NCI-H345 treated with DMSO at 0.1 percent for 48 hours (cell line): Measurements from ENCODE around the gene PEPD.

Experiments used
- DNase-seq: peaks from one replicate; lab custom pipeline; 2025; ENCODE audit not compliant: unreplicated experiment; lab: John Stamatoyannopoulos, UW

PEPD gene

GRCh38 chr19:33512021-33512420 lies 9.6 kb downstream of the PEPD start:
- DNase-seq: no peak

- DNase-seq: no peak
These were observed 10.2 kb downstream of the PEPD start for GRCh38 chr19:33511346-33511745.

DNA sequence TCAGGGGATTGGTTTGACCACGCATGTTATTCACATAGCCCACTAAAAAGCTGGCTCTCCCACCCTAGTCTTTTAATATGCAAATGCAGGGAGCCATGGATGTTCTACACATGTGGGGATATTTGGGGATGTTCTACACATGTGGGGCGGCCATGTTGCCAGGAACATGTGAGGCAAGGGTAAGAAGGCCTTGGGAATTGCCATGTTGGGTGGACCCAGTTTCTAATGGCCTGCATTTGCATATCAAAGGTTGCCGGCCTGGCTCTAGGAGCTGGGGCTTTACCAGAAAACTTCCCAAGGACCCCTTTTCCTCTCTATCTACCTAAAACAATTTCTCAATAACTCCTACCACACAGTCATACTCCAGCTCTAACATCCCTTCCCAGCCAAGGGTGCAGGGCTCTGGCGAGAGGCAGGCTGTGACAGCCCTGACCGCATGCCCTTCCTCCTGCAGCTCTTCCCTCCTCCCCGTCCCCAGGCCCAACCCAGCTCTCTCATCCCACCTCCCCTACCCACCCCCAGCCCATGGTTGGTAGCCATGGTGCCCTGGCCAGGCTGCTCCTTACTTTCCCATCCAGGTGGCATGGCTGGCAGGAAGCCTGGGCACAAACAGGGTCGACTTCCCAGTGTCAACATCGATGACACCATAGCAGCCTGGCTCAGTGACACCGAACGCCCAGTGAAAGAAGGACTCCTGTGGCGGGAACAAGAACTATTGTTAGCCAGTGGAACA lies 11.0 kb downstream of the PEPD start:
- DNase-seq: no peak

- DNase-seq: no peak
These were observed 11.8 kb downstream of the PEPD start for GRCh38 chr19:33509774-33510173.

DNA sequence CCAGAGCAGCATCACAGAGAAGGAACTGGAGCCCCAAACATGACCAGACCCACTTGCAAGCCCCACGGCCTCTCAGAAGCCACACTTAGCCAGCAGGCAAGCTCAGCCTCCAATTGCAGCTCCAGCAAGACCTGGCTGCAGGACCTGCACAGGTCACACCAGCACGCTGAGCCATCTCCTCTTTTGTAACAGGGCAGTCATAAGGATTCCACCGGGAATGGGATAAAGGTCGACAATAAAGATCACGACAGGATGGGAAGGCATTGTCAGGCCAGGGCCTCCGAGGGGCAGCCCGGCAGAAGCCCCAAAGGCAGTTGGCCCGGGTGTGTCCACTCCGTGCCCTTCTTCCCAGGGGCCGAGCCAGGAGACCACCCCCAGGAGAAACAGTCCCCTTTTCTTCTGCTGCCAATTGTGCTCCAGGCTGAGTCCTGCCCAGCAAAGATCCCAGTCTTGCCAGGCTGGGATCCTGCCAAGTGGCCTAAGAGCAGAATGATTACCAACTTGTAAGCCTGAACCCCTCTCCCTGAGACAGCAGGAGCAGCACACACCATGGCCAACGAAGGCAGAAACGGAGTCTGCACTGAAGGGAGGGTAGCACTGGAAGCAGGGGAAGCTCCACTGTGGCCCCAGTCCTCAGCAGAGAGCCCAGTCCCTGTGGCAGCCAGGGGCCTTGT lies 12.5 kb downstream of the PEPD start:
- DNase-seq: no peak

- no peak for DNase-seq
These were observed 13.2 kb downstream of the PEPD start for GRCh38 chr19:33508431-33508830.

DNA sequence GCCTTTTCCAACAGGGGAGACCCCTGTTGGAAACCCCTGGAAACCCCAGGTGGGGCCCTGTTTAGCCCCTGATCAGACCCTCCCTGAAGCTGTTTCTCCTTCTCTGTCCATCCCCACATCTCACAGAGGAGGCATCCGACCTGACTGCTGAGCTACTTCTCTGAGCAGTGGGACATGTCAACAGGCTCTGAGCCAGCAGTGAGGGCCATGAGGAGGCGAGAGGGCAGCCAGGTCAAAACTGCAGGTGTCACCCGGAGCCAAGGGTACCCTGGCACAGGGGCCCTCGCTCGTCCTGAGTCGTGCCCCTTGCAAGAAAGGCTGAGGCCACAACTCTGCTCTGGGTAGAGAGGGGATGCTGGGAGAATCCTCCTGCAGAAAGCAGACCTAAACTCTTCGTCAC lies 13.6 kb downstream of the PEPD start:
- DNase-seq: no peak

DNA sequence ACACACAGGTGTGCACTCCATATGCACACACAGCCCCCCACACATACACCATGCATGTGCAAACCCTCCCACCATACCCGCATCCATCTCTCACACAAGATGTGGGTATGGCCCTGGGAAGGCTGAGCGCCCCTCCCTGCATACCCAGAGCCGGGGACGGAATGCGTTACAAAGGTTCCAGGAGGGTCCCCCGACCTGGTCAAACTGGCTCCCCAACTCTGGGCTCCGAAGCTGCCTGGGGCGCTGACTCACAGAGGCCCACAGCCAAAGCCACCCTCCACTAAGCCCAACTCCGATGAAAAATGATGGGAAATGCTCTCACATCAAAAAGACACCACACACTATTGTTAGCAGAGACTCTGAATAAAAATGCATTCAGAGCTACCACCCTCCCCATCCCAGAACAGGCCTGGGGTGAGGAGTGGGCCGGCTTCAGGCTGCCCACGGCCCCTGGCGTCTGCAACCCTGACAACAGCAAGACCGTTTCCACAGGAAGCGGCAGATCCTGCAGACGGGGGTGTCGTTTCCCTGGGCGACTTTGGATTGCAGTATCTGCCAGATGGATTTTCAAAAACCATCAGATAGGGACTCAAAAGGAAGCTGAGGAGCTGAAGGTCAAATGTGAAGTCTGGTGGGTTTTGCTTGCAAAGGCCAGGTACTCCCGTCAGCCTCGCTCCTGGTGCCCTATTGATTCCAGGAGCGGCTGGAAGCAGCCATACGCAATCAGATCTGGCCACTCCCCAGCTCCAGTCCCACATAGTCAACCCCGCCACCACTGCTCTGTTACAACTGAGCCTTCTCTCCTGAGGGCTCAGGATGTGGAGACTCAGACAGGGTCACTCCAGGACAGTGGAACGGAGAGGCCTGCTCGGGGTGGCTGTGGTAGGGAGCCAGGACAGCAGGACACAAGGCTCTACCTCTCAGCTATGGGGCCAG lies 14.3 kb downstream of the PEPD start:
- DNase-seq: no peak

GRCh38 chr19:33506498-33506897 lies 15.1 kb downstream of the PEPD start:
- DNase-seq: no peak

DNA sequence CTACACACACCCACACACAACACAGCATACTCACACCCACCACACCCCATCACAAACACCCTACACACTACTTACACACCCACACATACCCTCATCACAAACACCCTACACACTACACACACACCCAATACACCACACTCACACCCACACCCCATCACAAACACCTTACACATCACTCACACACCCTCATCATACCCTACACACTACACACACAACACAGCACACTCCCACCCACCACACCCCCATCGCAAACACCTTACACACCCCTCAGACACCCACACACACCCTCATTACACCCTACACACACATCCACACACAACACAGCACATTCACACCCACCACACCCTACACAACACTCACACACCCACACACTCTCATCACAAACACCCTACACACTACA lies 15.8 kb downstream of the PEPD start:
- no peak for DNase-seq

DNA sequence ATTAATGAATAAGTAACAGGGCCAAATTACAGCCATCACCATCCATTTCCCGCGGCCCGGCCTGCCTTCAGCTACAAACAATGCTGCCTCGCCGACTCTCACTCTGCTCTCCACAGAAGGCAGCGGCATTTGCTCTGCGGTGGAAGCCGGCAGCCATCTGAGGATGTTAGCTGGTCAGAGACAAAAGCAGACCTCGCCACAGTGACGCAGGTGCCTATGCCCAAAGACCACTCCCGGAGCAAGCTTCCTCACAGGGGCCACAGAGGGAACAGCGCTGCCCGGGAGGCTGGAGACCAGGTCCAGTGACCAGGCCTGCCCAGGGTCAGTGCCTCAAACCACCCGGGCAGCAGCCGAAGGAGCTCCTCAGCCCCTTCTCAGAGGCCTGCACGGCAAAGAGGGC lies 16.4 kb downstream of the PEPD start:
- DNase-seq: no peak

DNA sequence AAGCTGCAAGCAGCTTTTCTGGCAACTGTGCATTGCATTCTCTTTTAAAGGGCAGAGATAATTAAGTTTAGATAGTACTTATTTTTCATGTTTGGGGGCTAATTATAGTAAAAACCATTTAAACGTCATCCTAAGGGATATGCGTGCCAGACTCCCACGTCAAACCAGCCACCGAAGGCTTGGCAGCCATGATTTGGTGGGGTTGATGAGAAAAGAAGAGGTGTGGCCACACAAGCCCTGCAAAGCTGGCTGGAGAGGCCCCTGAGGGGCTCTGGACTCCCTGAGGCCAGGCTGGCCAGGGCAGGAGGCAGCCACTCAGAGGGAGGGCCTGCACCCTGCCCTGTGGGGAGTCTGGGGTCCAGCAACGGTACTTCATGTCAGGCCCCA lies 17.5 kb downstream of the PEPD start:
- no peak for DNase-seq

DNA sequence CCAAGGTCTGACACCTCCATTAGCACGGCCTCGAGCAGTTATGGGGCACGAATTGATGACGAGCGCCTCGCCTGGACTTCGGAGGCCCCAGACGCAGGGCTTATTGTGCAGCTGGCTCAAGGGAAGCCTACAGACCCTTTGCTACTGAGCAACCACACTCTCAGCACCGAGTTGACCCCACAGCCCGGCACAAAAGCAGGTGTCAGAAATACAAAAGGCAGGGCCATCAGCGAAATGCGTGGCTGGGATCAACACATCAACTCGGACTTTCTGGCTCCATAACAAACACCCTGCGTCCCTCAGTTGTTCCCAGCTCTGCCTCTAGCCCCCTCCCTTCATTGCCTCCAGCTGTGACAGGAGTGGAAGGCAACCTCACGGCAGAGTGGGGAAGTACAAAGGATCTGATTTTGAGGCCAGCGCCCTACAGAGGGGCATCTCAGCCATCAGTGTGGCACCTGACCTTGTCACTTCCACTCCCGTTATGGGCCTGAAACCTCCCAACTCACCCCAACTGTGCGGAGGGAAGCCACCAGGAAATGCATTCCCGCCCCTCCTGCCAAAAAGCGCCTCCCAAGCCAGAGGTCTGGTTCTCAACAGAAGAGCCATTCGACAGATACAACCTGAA lies 18.0 kb downstream of the PEPD start:
- no peak for DNase-seq

GRCh38 chr19:33503030-33503429 lies 18.6 kb downstream of the PEPD start:
- DNase-seq: no peak

DNA sequence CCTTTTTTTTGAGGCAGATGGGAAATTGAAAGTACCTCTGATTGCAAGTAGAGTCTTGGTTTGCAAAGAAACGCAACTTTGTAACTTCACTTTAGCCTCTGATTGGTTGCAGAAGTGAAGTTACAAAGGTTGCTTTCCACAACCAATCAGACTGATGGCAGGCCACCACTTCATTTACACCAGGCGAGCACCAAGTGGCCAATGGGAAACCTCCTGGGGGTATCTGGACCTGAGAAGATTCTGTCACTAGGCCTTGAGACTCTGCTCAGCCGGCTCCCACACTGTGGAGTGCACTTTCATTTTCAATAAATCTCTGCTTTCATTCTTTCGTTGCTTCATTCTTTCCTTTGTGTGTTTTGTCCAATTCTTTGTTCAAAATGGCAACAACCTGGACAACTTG lies 19.1 kb downstream of the PEPD start:
- no peak for DNase-seq

- no peak for DNase-seq
These were observed 19.8 kb downstream of the PEPD start for GRCh38 chr19:33501693-33502356.

DNA sequence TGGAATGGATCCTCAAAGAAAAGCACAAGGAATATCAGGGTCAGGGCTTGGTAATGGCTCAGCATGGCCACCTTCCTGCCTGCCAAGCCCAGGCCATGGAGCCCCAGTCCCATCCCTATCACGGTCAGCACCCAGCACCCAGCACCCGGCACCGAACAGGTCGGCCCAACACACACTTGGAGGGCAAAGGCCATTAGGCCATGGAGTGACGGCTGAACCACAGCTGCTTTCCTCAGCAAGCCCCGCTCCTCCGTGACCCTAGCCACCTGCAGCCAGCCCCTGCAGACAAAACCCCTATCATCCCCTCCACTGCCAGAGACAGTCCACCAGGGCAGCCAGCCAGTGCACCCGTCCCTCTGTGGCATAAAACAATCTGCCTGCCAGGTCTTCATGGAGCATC lies 20.6 kb downstream of the PEPD start:
- DNase-seq: no peak

- DNase-seq: no peak
These were observed 21.0 kb downstream of the PEPD start for GRCh38 chr19:33500586-33500985.

DNA sequence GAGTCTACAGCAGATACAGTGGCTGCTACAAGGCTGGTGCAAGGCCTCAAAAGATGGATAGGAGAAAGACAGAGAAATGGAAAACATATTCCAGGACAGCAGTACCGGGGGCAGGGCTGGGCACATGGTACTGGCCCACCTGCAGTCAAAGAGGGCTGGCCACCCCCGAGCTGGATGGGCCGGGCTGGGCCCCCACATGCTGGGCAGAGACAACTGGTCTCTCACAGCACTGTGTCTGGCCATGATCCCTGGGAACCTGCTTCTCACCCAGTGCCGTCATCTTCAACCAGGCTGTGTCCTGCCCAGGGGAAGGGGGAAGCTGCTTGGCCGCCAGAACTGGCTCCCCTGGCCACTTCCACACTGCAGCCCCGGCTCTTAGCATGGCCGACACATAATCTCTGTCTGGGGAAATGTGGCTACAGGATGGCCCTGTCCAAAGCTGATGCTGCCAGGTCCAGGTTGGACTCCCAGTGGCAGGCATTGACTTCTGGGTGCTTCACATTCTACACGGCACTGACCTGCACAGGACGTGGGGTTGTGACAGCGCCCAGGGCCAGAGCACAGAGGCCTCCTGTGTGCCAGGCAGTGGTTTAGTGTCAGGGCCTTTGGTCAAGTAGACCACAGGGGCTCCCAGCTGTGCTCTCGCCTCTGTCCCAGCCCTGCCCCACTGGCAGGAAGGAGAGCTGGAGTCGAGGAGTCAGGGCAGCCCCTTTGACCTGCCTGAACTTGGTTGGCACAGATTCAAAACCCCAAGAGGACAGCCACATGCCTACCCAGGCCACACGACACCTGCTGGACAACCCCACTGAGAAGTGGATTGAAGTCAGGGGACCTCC lies 21.7 kb downstream of the PEPD start:
- DNase-seq: no peak

GRCh38 chr19:33499248-33499647 lies 22.3 kb downstream of the PEPD start:
- no peak for DNase-seq
